Liver (tissue), 9 donors: ENCODE measurements around the gene RPP21. TPM values are rescaled to one million over a fixed set of nuclear protein-coding genes. Genes with fewer than 3 reads are reported as not detected.

Experiments used
- DNase-seq: peaks from one replicate; pipeline ENCODE4 v3.0.0-alpha.2; 2017; ENCODE audit warnings: low spot score
- H3K27ac ChIP-seq, 2 donors: one replicate each; pipeline ENCODE4 v1.7.0; 2013; ENCODE audit warnings: inconsistent platforms in 2 of 2, low read length in 2 of 2, control low read depth in 1 of 2, low read depth in 1 of 2, mild to moderate bottlenecking in 1 of 2
- H3K27me3 ChIP-seq, 4 donors: one replicate each; pipeline versions ENCODE4 v1.6.1 to v1.7.0; 2013; ENCODE audit warnings: low read length in 3 of 4, inconsistent platforms in 1 of 4, mild to moderate bottlenecking in 1 of 4, moderate library complexity in 1 of 4; ENCODE audit not compliant: control insufficient read depth in 4 of 4, insufficient read depth in 4 of 4
- H3K36me3 ChIP-seq, 4 donors: one replicate each; pipeline versions ENCODE4 v1.6.1 to v1.7.0; 2013; ENCODE audit warnings: low read length in 3 of 4, mild to moderate bottlenecking in 3 of 4, low read depth in 1 of 4, moderate library complexity in 1 of 4; ENCODE audit not compliant: control insufficient read depth in 4 of 4, insufficient read depth in 3 of 4
- H3K4me1 ChIP-seq, 4 donors: one replicate each; pipeline versions ENCODE4 v1.6.1 to v1.7.0; 2013; ENCODE audit warnings: low read length in 3 of 4, mild to moderate bottlenecking in 3 of 4, moderate library complexity in 1 of 4; ENCODE audit not compliant: control insufficient read depth in 4 of 4, insufficient read depth in 4 of 4
- H3K4me3 ChIP-seq, 3 donors: one replicate each; pipeline versions ENCODE4 v1.6.1 to v1.7.0; 2013; ENCODE audit warnings: low read length in 3 of 3, control low read depth in 1 of 3, low read depth in 1 of 3, mild to moderate bottlenecking in 1 of 3
- H3K9ac ChIP-seq, 2 donors: one replicate each; pipeline ENCODE4 v1.7.0; 2013; ENCODE audit warnings: low read length in 2 of 2, mild to moderate bottlenecking in 2 of 2, moderate library complexity in 2 of 2, control low read depth in 1 of 2, low read depth in 1 of 2
- H3K9me3 ChIP-seq, 4 donors: one replicate each; pipeline versions ENCODE4 v1.6.1 to v1.7.0; 2013; ENCODE audit warnings: low read length in 3 of 4; ENCODE audit not compliant: control insufficient read depth in 4 of 4
- ATF3 ChIP-seq: IDR thresholded peaks from 2 replicates; pipeline ENCODE4 v1.6.1; 2016; ENCODE audit warnings: antibody characterized with exemption
- CTCF ChIP-seq: fragments of 150-350 bp; IDR thresholded peaks from 2 replicates; pipeline ENCODE4 v1.5.1; 2017; ENCODE audit warnings: improper control_type of control experiment, low read depth, low read length; ENCODE audit not compliant: missing input control
- EGR1 ChIP-seq, 2 donors: IDR thresholded peaks; 2 replicates each; pipeline ENCODE4 v1.6.1; 2016 to 2018; ENCODE audit warnings: antibody characterized with exemption in 2 of 2, low read depth in 2 of 2
- FOXA1 ChIP-seq: IDR thresholded peaks from 2 replicates; pipeline ENCODE4 v1.6.1; 2016; ENCODE audit warnings: antibody characterized with exemption
- FOXA2 ChIP-seq: IDR thresholded peaks from 2 replicates; pipeline ENCODE4 v1.6.1; 2016; ENCODE audit warnings: antibody characterized with exemption
- GABPA ChIP-seq, 2 donors: IDR thresholded peaks in 1 of 2; conservative IDR thresholded peaks in 1 of 2; 2 replicates each; pipeline ENCODE4 v1.6.1; 2016; ENCODE audit warnings: antibody characterized with exemption in 2 of 2, mild to moderate bottlenecking in 1 of 2, moderate library complexity in 1 of 2
- HNF4A ChIP-seq, 2 donors: conservative IDR thresholded peaks; 2 replicates each; pipeline ENCODE4 v1.6.1; 2016; ENCODE audit warnings: antibody characterized with exemption in 2 of 2, mild to moderate bottlenecking in 2 of 2
- HNF4G ChIP-seq: IDR thresholded peaks from 2 replicates; pipeline ENCODE4 v1.6.1; 2016; ENCODE audit warnings: antibody characterized with exemption
- JUND ChIP-seq, 2 donors: IDR thresholded peaks; 2 replicates each; pipeline ENCODE4 v1.6.1; 2016; ENCODE audit warnings: antibody characterized with exemption in 2 of 2
- MAX ChIP-seq: IDR thresholded peaks from 2 replicates; pipeline ENCODE4 v1.6.1; 2016; ENCODE audit warnings: antibody characterized with exemption
- NR2F2 ChIP-seq: IDR thresholded peaks from 2 replicates; pipeline ENCODE4 v1.6.1; 2016; ENCODE audit warnings: antibody characterized with exemption
- RAD21 ChIP-seq, 2 donors: IDR thresholded peaks; 2 replicates each; pipeline ENCODE4 v1.6.1; 2016; ENCODE audit warnings: antibody characterized with exemption in 2 of 2, mild to moderate bottlenecking in 2 of 2
- REST ChIP-seq: IDR thresholded peaks from 2 replicates; pipeline ENCODE4 v1.6.1; 2016; ENCODE audit warnings: antibody characterized with exemption, mild to moderate bottlenecking
- RXRA ChIP-seq, 2 donors: IDR thresholded peaks; 2 replicates each; pipeline ENCODE4 v1.6.1; 2017 to 2018; ENCODE audit warnings: antibody characterized with exemption in 2 of 2, mild to moderate bottlenecking in 1 of 2
- SP1 ChIP-seq: IDR thresholded peaks from 2 replicates; pipeline ENCODE4 v1.6.1; 2018; ENCODE audit warnings: antibody characterized with exemption, mild to moderate bottlenecking
- TAF1 ChIP-seq: conservative IDR thresholded peaks from 2 replicates; pipeline ENCODE4 v1.6.1; 2016; ENCODE audit warnings: antibody characterized with exemption, mild to moderate bottlenecking
- YY1 ChIP-seq: IDR thresholded peaks from 2 replicates; pipeline ENCODE4 v1.6.1; 2016; ENCODE audit warnings: antibody characterized with exemption, mild to moderate bottlenecking
- ZBTB33 ChIP-seq: IDR thresholded peaks from 2 replicates; pipeline ENCODE4 v1.6.1; 2016; ENCODE audit warnings: antibody characterized with exemption
- WGBS: extraction: QIAGEN DNeasy Blood & Tissue Kit; methylation state at CpG from one replicate; pipeline ENCODE4 v1.1.7; 2013; 5-methylcytosine and 5-hydroxymethylcytosine counted together
- polyA plus RNA-seq, 2 donors: library from polyadenylated mRNA; stranded (reverse) in 1 of 2; unstranded in 1 of 2; fragments of 200-250 nt in 1 of 2; fragments of >200 nt in 1 of 2; fragmentation: Nextera tagmentation in 1 of 2; extraction: Ambion mirVana in 1 of 2; gene quantifications; one replicate each; pipeline versions ENCODE4 v1.2.1 to v1.2.3, GENCODE V29; 2013 to 2015
- total RNA-seq, 2 donors: library from RNA; depleted of rRNA; stranded (reverse); fragments of >200 nt; gene quantifications; one replicate each; pipeline ENCODE4 v1.2.3, GENCODE V29; 2014
- donor health status: healthy.
- donor health status: healthy.
- donor health status: healthy.
- donor health status: healthy.
- donor health status: healthy.

RPP21 gene
- total RNA-seq (10 to 100 TPM in 1 of 2 donors, 1 to 10 TPM in 1; 9.3 to 19.8 TPM), polyA plus RNA-seq (10 to 100 TPM; 22.2 to 32.9 TPM)

- peak; percentile 87 for DNase-seq
- Histone ChIP-seq H3K4me1 (peaks cover 0 to 11% (median 4%) of the 10 kb centered on the region in 4 donors), H3K9me3 (no peaks in the 10 kb centered on the region), H3K27ac (peak within 1 kb of the TSS; percentile 89 to 91), H3K4me3 (peak within 1 kb of the TSS; percentile 76 to 91 (median 87)), H3K36me3 (peaks cover 0 to 18% (median 17%) of the 10 kb centered on the region in 4 donors), H3K27me3 (no peaks in the 10 kb centered on the region), H3K9ac (peak within 1 kb of the TSS; percentile 17 to 44)
- TF ChIP-seq SP1 (peak; percentile 8), ATF3 (no peak), ZBTB33 (no peak), CTCF (no peak), RXRA (IDR thresholded peaks at IDR 0.05) (peak; percentile 37 to 42), HNF4A (conservative IDR thresholded peaks at IDR 0.05) (no peak), FOXA2 (no peak), GABPA (IDR thresholded peaks at IDR 0.05 in 1 of 2, conservative IDR thresholded peaks at IDR 0.05 in 1 of 2) (peak in 1 of 2 donors; percentile 71), REST (peak; percentile 18), FOXA1 (no peak), TAF1 (peak; percentile 44), JUND (IDR thresholded peaks at IDR 0.05) (no peak), RAD21 (IDR thresholded peaks at IDR 0.05) (peak in 1 of 2 donors; percentile 14), YY1 (peak; percentile 92), MAX (no peak), NR2F2 (no peak), EGR1 (IDR thresholded peaks at IDR 0.05; ENCODE audit: low read depth in 2 of 2) (no peak), HNF4G (no peak)
- WGBS = 3% methylated on average over 64 of the region's 64 CpGs
Observed at GRCh38 chr6:30344868-30345671, at the start of gene RPP21. Gene RPP21 (plus strand): TSS chr6:30345156. CDS start chr6:30345172, 16 bp downstream.
